Liver (tissue), 9 donors: ENCODE measurements around the gene CUX1. TPM values are rescaled to one million over a fixed set of nuclear protein-coding genes. Genes with fewer than 3 reads are reported as not detected.
A peak's percentile ranks its signal among the peaks of the same experiment; 100 is the strongest.

Experiments
- DNase-seq: peaks from one replicate; pipeline ENCODE4 v3.0.0-alpha.2; 2017; ENCODE audit warnings: low spot score
- H3K27ac ChIP-seq, 2 donors: one replicate each; pipeline ENCODE4 v1.7.0; 2013; ENCODE audit warnings: inconsistent platforms in 2 of 2, low read length in 2 of 2, control low read depth in 1 of 2, low read depth in 1 of 2, mild to moderate bottlenecking in 1 of 2
- H3K27me3 ChIP-seq, 4 donors: one replicate each; pipeline versions ENCODE4 v1.6.1 to v1.7.0; 2013; ENCODE audit warnings: low read length in 3 of 4, inconsistent platforms in 1 of 4, mild to moderate bottlenecking in 1 of 4, moderate library complexity in 1 of 4; ENCODE audit not compliant: control insufficient read depth in 4 of 4, insufficient read depth in 4 of 4
- H3K36me3 ChIP-seq, 4 donors: one replicate each; pipeline versions ENCODE4 v1.6.1 to v1.7.0; 2013; ENCODE audit warnings: low read length in 3 of 4, mild to moderate bottlenecking in 3 of 4, low read depth in 1 of 4, moderate library complexity in 1 of 4; ENCODE audit not compliant: control insufficient read depth in 4 of 4, insufficient read depth in 3 of 4
- H3K4me1 ChIP-seq, 4 donors: one replicate each; pipeline versions ENCODE4 v1.6.1 to v1.7.0; 2013; ENCODE audit warnings: low read length in 3 of 4, mild to moderate bottlenecking in 3 of 4, moderate library complexity in 1 of 4; ENCODE audit not compliant: control insufficient read depth in 4 of 4, insufficient read depth in 4 of 4
- H3K4me3 ChIP-seq, 3 donors: one replicate each; pipeline versions ENCODE4 v1.6.1 to v1.7.0; 2013; ENCODE audit warnings: low read length in 3 of 3, control low read depth in 1 of 3, low read depth in 1 of 3, mild to moderate bottlenecking in 1 of 3
- H3K9ac ChIP-seq, 2 donors: one replicate each; pipeline ENCODE4 v1.7.0; 2013; ENCODE audit warnings: low read length in 2 of 2, mild to moderate bottlenecking in 2 of 2, moderate library complexity in 2 of 2, control low read depth in 1 of 2, low read depth in 1 of 2
- H3K9me3 ChIP-seq, 4 donors: one replicate each; pipeline versions ENCODE4 v1.6.1 to v1.7.0; 2013; ENCODE audit warnings: low read length in 3 of 4; ENCODE audit not compliant: control insufficient read depth in 4 of 4
- ATF3 ChIP-seq: IDR thresholded peaks from 2 replicates; pipeline ENCODE4 v1.6.1; 2016; ENCODE audit warnings: antibody characterized with exemption
- EGR1 ChIP-seq, 2 donors: IDR thresholded peaks; 2 replicates each; pipeline ENCODE4 v1.6.1; 2016 to 2018; ENCODE audit warnings: antibody characterized with exemption in 2 of 2, low read depth in 2 of 2
- FOXA1 ChIP-seq: IDR thresholded peaks from 2 replicates; pipeline ENCODE4 v1.6.1; 2016; ENCODE audit warnings: antibody characterized with exemption
- FOXA2 ChIP-seq: IDR thresholded peaks from 2 replicates; pipeline ENCODE4 v1.6.1; 2016; ENCODE audit warnings: antibody characterized with exemption
- GABPA ChIP-seq, 2 donors: IDR thresholded peaks in 1 of 2; conservative IDR thresholded peaks in 1 of 2; 2 replicates each; pipeline ENCODE4 v1.6.1; 2016; ENCODE audit warnings: antibody characterized with exemption in 2 of 2, mild to moderate bottlenecking in 1 of 2, moderate library complexity in 1 of 2
- HNF4A ChIP-seq, 2 donors: conservative IDR thresholded peaks; 2 replicates each; pipeline ENCODE4 v1.6.1; 2016; ENCODE audit warnings: antibody characterized with exemption in 2 of 2, mild to moderate bottlenecking in 2 of 2
- HNF4G ChIP-seq: IDR thresholded peaks from 2 replicates; pipeline ENCODE4 v1.6.1; 2016; ENCODE audit warnings: antibody characterized with exemption
- JUND ChIP-seq, 2 donors: IDR thresholded peaks; 2 replicates each; pipeline ENCODE4 v1.6.1; 2016; ENCODE audit warnings: antibody characterized with exemption in 2 of 2
- NR2F2 ChIP-seq: IDR thresholded peaks from 2 replicates; pipeline ENCODE4 v1.6.1; 2016; ENCODE audit warnings: antibody characterized with exemption
- RAD21 ChIP-seq, 2 donors: IDR thresholded peaks; 2 replicates each; pipeline ENCODE4 v1.6.1; 2016; ENCODE audit warnings: antibody characterized with exemption in 2 of 2, mild to moderate bottlenecking in 2 of 2
- RXRA ChIP-seq, 2 donors: IDR thresholded peaks; 2 replicates each; pipeline ENCODE4 v1.6.1; 2017 to 2018; ENCODE audit warnings: antibody characterized with exemption in 2 of 2, mild to moderate bottlenecking in 1 of 2
- SP1 ChIP-seq: IDR thresholded peaks from 2 replicates; pipeline ENCODE4 v1.6.1; 2018; ENCODE audit warnings: antibody characterized with exemption, mild to moderate bottlenecking
- TAF1 ChIP-seq: conservative IDR thresholded peaks from 2 replicates; pipeline ENCODE4 v1.6.1; 2016; ENCODE audit warnings: antibody characterized with exemption, mild to moderate bottlenecking
- YY1 ChIP-seq: IDR thresholded peaks from 2 replicates; pipeline ENCODE4 v1.6.1; 2016; ENCODE audit warnings: antibody characterized with exemption, mild to moderate bottlenecking
- whole genome bisulfite sequencing: extraction: QIAGEN DNeasy Blood & Tissue Kit; methylation state at CpG from one replicate; pipeline ENCODE4 v1.1.7; 2013; 5-methylcytosine and 5-hydroxymethylcytosine counted together
- polyA plus RNA-seq, 2 donors: library from polyadenylated mRNA; stranded (reverse) in 1 of 2; unstranded in 1 of 2; fragments of 200-250 nt in 1 of 2; fragments of >200 nt in 1 of 2; fragmentation: Nextera tagmentation in 1 of 2; extraction: Ambion mirVana in 1 of 2; gene quantifications; one replicate each; pipeline versions ENCODE4 v1.2.1 to v1.2.3, GENCODE V29; 2013 to 2015
- total RNA-seq, 2 donors: library from RNA; depleted of rRNA; stranded (reverse); fragments of >200 nt; gene quantifications; one replicate each; pipeline ENCODE4 v1.2.3, GENCODE V29; 2014
- TF ChIP-seq, protein P1 (sequence below): fragments of 150-350 bp; IDR thresholded peaks from 2 replicates; pipeline ENCODE4 v1.5.1; 2017; ENCODE audit warnings: improper control_type of control experiment, low read depth, low read length; ENCODE audit not compliant: missing input control
- TF ChIP-seq, protein P2 (sequence below): IDR thresholded peaks from 2 replicates; pipeline ENCODE4 v1.6.1; 2016; ENCODE audit warnings: antibody characterized with exemption
- TF ChIP-seq, protein P3 (sequence below): IDR thresholded peaks from 2 replicates; pipeline ENCODE4 v1.6.1; 2016; ENCODE audit warnings: antibody characterized with exemption, mild to moderate bottlenecking
- TF ChIP-seq, protein P4 (sequence below): IDR thresholded peaks from 2 replicates; pipeline ENCODE4 v1.6.1; 2016; ENCODE audit warnings: antibody characterized with exemption
- donor health status: healthy.
- donor health status: healthy.
- donor health status: healthy.
- donor health status: healthy.
- donor health status: healthy.

Gene CUX1
- total and polyA plus RNA-seq, 4 donors: 18.6 to 40.6 (median 21.4) TPM

GRCh38 chr7:102248456-102249395 is 431.3 kb downstream of the CUX1 start:
- H3K9me3 ChIP-seq: no peaks in the 10 kb centered on the region
- H3K27me3 ChIP-seq: no peaks in the 10 kb centered on the region
- H3K4me3 ChIP-seq: no peak overlapping the region
- H3K9ac ChIP-seq: no peak overlapping the region
- no peak overlapping the region for H3K27ac ChIP-seq
- 95% methylated on average over 117 of the region's 117 CpGs for WGBS
- peaks cover 0 to 11% (median 5%) of the 10 kb centered on the region in 4 donors for H3K4me1 ChIP-seq
- DNase-seq: no peak
- TF ChIP-seq HNF4A (conservative IDR thresholded peaks at IDR 0.05) (no peak), EGR1 (IDR thresholded peaks at IDR 0.05; ENCODE audit: low read depth in 2 of 2) (no peak), FOXA2 (no peak), NR2F2 (no peak), YY1 (no peak), GABPA (IDR thresholded peaks at IDR 0.05 in 1 of 2, conservative IDR thresholded peaks at IDR 0.05 in 1 of 2) (no peak), ATF3 (no peak), TAF1 (no peak), JUND (IDR thresholded peaks at IDR 0.05) (no peak), RAD21 (IDR thresholded peaks at IDR 0.05) (no peak), FOXA1 (no peak)
- TF ChIP-seq, protein P1, sequence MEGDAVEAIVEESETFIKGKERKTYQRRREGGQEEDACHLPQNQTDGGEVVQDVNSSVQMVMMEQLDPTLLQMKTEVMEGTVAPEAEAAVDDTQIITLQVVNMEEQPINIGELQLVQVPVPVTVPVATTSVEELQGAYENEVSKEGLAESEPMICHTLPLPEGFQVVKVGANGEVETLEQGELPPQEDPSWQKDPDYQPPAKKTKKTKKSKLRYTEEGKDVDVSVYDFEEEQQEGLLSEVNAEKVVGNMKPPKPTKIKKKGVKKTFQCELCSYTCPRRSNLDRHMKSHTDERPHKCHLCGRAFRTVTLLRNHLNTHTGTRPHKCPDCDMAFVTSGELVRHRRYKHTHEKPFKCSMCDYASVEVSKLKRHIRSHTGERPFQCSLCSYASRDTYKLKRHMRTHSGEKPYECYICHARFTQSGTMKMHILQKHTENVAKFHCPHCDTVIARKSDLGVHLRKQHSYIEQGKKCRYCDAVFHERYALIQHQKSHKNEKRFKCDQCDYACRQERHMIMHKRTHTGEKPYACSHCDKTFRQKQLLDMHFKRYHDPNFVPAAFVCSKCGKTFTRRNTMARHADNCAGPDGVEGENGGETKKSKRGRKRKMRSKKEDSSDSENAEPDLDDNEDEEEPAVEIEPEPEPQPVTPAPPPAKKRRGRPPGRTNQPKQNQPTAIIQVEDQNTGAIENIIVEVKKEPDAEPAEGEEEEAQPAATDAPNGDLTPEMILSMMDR: no peak
- peaks cover 0 to 6% (median 4%) of the 10 kb centered on the region in 4 donors for H3K36me3 ChIP-seq

DNA sequence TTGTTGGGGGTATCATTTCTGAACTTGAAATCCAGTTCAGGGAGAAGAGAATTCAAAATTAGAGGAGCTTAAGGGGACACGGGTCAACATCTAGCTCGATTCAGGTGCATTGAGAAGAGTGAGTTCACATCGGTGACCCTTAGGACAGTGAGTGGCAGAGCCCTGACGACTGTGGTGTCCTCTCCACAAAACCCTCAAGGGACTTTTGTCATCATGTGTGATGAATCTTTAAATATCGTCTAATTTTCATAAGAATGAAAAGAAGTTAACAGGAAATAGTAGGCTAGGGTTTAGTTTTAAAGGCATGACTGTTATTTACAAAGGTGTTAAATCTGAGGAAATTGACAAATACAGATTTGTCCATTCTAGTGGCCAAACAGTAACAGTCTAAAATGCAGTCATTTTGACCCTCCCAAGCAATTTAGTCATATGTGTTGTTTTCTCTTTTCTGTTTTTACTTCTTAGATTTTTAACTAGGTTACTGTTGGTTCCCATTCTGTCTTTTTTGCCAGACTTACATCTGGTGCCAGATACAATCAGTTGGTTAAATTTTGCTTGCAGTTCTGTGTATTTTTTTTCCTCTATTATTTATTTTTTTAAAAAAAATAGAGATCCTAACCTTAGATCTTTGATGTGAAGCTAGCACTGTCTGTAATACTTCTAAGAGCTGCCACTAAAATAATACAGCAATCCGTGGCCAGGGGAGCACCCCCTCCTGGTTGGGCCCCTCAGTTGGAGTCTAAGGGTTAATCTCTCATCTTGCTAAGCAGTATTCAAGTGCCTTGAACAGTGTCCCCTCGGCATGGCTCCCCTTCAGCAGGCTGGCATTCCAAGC is 434.3 kb downstream of the CUX1 start:
- Histone ChIP-seq H3K9ac (peak overlapping the region in 1 of 2 donors; percentile 9), H3K36me3 (peaks cover 0 to 6% (median under 1%) of the 10 kb centered on the region in 4 donors)
- TF ChIP-seq, protein P1: no peak
- TF ChIP-seq, protein P2, sequence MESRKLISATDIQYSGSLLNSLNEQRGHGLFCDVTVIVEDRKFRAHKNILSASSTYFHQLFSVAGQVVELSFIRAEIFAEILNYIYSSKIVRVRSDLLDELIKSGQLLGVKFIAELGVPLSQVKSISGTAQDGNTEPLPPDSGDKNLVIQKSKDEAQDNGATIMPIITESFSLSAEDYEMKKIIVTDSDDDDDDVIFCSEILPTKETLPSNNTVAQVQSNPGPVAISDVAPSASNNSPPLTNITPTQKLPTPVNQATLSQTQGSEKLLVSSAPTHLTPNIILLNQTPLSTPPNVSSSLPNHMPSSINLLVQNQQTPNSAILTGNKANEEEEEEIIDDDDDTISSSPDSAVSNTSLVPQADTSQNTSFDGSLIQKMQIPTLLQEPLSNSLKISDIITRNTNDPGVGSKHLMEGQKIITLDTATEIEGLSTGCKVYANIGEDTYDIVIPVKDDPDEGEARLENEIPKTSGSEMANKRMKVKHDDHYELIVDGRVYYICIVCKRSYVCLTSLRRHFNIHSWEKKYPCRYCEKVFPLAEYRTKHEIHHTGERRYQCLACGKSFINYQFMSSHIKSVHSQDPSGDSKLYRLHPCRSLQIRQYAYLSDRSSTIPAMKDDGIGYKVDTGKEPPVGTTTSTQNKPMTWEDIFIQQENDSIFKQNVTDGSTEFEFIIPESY: no peak
- TF ChIP-seq FOXA1: no peak
- no peak for TF ChIP-seq EGR1 (IDR thresholded peaks at IDR 0.05; ENCODE audit: low read depth in 2 of 2)
- TF ChIP-seq ATF3: no peak
- TF ChIP-seq NR2F2: no peak
- no peak for TF ChIP-seq RXRA (IDR thresholded peaks at IDR 0.05)
- TF ChIP-seq GABPA (IDR thresholded peaks at IDR 0.05 in 1 of 2, conservative IDR thresholded peaks at IDR 0.05 in 1 of 2): no peak
- TF ChIP-seq SP1: no peak
- no peak for TF ChIP-seq HNF4A (conservative IDR thresholded peaks at IDR 0.05)
- no peak for TF ChIP-seq TAF1
- no peak for TF ChIP-seq HNF4G
- TF ChIP-seq, protein P3, sequence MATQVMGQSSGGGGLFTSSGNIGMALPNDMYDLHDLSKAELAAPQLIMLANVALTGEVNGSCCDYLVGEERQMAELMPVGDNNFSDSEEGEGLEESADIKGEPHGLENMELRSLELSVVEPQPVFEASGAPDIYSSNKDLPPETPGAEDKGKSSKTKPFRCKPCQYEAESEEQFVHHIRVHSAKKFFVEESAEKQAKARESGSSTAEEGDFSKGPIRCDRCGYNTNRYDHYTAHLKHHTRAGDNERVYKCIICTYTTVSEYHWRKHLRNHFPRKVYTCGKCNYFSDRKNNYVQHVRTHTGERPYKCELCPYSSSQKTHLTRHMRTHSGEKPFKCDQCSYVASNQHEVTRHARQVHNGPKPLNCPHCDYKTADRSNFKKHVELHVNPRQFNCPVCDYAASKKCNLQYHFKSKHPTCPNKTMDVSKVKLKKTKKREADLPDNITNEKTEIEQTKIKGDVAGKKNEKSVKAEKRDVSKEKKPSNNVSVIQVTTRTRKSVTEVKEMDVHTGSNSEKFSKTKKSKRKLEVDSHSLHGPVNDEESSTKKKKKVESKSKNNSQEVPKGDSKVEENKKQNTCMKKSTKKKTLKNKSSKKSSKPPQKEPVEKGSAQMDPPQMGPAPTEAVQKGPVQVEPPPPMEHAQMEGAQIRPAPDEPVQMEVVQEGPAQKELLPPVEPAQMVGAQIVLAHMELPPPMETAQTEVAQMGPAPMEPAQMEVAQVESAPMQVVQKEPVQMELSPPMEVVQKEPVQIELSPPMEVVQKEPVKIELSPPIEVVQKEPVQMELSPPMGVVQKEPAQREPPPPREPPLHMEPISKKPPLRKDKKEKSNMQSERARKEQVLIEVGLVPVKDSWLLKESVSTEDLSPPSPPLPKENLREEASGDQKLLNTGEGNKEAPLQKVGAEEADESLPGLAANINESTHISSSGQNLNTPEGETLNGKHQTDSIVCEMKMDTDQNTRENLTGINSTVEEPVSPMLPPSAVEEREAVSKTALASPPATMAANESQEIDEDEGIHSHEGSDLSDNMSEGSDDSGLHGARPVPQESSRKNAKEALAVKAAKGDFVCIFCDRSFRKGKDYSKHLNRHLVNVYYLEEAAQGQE: no peak
- TF ChIP-seq, protein P4, sequence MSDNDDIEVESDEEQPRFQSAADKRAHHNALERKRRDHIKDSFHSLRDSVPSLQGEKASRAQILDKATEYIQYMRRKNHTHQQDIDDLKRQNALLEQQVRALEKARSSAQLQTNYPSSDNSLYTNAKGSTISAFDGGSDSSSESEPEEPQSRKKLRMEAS: no peak
- TF ChIP-seq FOXA2: no peak

More for the DNA sequence above, 434.3 kb downstream of the CUX1 start:
- Histone ChIP-seq H3K27me3 (no peaks in the 10 kb centered on the region), H3K4me1 (peaks cover 0 to 13% (median 6%) of the 10 kb centered on the region in 4 donors), H3K27ac (no peak overlapping the region), H3K9me3 (no peaks in the 10 kb centered on the region), H3K4me3 (no peak overlapping the region)
- no peak for DNase-seq
- WGBS: 91% methylated on average over 7 of the region's 7 CpGs
